PFSK-1 (cell line): Measurements from ENCODE around the gene SEC61G.

ENCODE experiments used
- FOXP2 ChIP-seq: optimal IDR thresholded peaks from 2 replicates; pipeline ENCODE3; 2011; ENCODE audit warnings: borderline replicate concordance, control low read depth, inconsistent platforms; ENCODE audit not compliant: insufficient read depth; ENCODE audit errors: extremely low read length, extremely low read depth
- SIN3A ChIP-seq: IDR thresholded peaks from 2 replicates; pipeline ENCODE4 v1.6.1; 2012; ENCODE audit warnings: mild to moderate bottlenecking, low read length, moderate library complexity, borderline replicate concordance; ENCODE audit not compliant: insufficient read depth
- TAF1 ChIP-seq: IDR thresholded peaks from 2 replicates; pipeline ENCODE4 v1.6.1; 2012; ENCODE audit warnings: low read length, control low read depth, borderline replicate concordance; ENCODE audit not compliant: insufficient read depth

DNA sequence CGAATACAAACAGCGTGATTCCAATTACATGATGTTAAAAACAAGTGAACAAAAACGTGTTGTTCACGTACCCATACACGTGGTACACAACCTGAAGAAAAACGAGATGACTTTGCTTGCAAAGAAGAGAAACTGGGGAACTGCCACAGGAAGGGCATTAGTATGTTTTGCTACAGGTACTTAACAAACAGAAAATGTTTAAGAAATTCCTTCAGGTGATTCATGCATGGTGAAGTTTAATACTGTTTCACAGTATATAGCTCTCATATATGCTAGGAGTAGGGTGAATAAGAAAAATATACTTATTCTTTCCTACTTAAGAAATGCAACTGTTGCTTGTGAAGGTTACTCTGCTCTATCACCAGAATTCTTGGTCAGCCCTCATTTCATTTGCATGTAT lies 9.8 kb downstream of the SEC61G start:
- no peak for TF ChIP-seq TAF1
- no peak for TF ChIP-seq FOXP2
- no peak for TF ChIP-seq SIN3A
